HEK293 (cell line): ENCODE results near the gene ATP12A.
A peak's percentile ranks its signal among the peaks of the same experiment; 100 is the strongest.

Experiments
- CTCF ChIA-PET: fragments of 350-600 bp; formaldehyde crosslinking; extraction: SDS; loops from one replicate; lab custom pipeline; 2021; ENCODE audit warnings: antibody characterized with exemption; lab: Yijun Ruan, JAX
- POLR2A ChIA-PET: fragments of 300-600 bp; formaldehyde crosslinking; extraction: SDS; loops from one replicate; lab custom pipeline; 2020; ENCODE audit warnings: antibody characterized with exemption, inconsistent platforms; lab: Yijun Ruan, JAX
- H3K27ac ChIP-seq: fragments of 200-500 bp; sonication (Bioruptor generic); 2 replicates; pipeline ENCODE4 v1.5.1; 2014; ENCODE audit warnings: low read depth, low read length, control low read depth, inconsistent platforms; ENCODE audit errors: extremely low read depth
- H3K36me3 ChIP-seq, 2 experiments: fragments of 200-500 bp in 1 of 2; sonication (Bioruptor generic) in 1 of 2; 1 replicate in 1 of 2; 2 replicates in 1 of 2; pipeline ENCODE4 v1.5.1; 2014 to 2017; ENCODE audit warnings: inconsistent platforms in 2 of 2, low read length in 2 of 2; ENCODE audit not compliant: control insufficient read depth in 2 of 2, insufficient read depth in 1 of 2
- H3K4me1 ChIP-seq: fragments of 200-500 bp; sonication (Bioruptor generic); 2 replicates; pipeline ENCODE4 v1.5.1; 2014; ENCODE audit warnings: mild to moderate bottlenecking, low read length, inconsistent platforms; ENCODE audit not compliant: control insufficient read depth, insufficient read depth
- H3K4me3 ChIP-seq: 2 replicates; pipeline ENCODE4 v1.5.1; 2011; ENCODE audit warnings: low read depth, mild to moderate bottlenecking, control low read depth, low read length, moderate library complexity
- H3K9me3 ChIP-seq: fragments of 200-500 bp; sonication (Bioruptor generic); 2 replicates; pipeline ENCODE4 v1.5.1; 2014; ENCODE audit warnings: low read depth, low read length, inconsistent platforms; ENCODE audit not compliant: control insufficient read depth, insufficient read depth
- KLF16 ChIP-seq: fragments of 450-650 bp; formaldehyde crosslinking; IDR thresholded peaks from 2 replicates; pipeline ENCODE4 v1.5.1; 2017; ENCODE audit warnings: missing biosample characterization, missing genetic modification characterization
- KLF9 ChIP-seq: fragments of 450-650 bp; formaldehyde crosslinking; IDR thresholded peaks from 2 replicates; pipeline ENCODE4 v1.5.1; 2016; ENCODE audit warnings: missing biosample characterization, missing genetic modification characterization, low read depth
- MZF1 ChIP-seq: fragments of 450-650 bp; formaldehyde crosslinking; IDR thresholded peaks from 2 replicates; pipeline ENCODE4 v1.5.1; 2017; ENCODE audit warnings: missing biosample characterization, missing genetic modification characterization, borderline replicate concordance
- REPIN1 ChIP-seq: fragments of 450-650 bp; formaldehyde crosslinking; IDR thresholded peaks from 2 replicates; pipeline ENCODE4 v1.5.1; 2017; ENCODE audit warnings: missing biosample characterization, missing genetic modification characterization, low read depth
- SALL2 ChIP-seq: fragments of 450-650 bp; formaldehyde crosslinking; IDR thresholded peaks from 2 replicates; pipeline ENCODE4 v1.5.0; 2017; ENCODE audit warnings: missing biosample characterization, mild to moderate bottlenecking, missing genetic modification characterization, borderline replicate concordance
- SP2 ChIP-seq: fragments of 450-650 bp; formaldehyde crosslinking; IDR thresholded peaks from 2 replicates; pipeline ENCODE4 v1.5.1; 2016; ENCODE audit warnings: missing biosample characterization, missing genetic modification characterization
- ZFHX2 ChIP-seq: fragments of 450-650 bp; formaldehyde crosslinking; conservative IDR thresholded peaks from 2 replicates; pipeline ENCODE4 v1.5.1; 2016; ENCODE audit warnings: missing biosample characterization, missing genetic modification characterization
- ZIC2 ChIP-seq: fragments of 450-650 bp; formaldehyde crosslinking; IDR thresholded peaks from 2 replicates; pipeline ENCODE4 v1.5.1; 2016; ENCODE audit warnings: missing biosample characterization, missing genetic modification characterization
- ZNF311 ChIP-seq: fragments of 450-650 bp; formaldehyde crosslinking; IDR thresholded peaks from 2 replicates; pipeline ENCODE4 v1.5.1; 2017; ENCODE audit warnings: missing biosample characterization, missing genetic modification characterization, borderline replicate concordance
- ZNF654 ChIP-seq: fragments of 450-650 bp; formaldehyde crosslinking; IDR thresholded peaks from 2 replicates; pipeline ENCODE4 v1.5.1; 2016; ENCODE audit warnings: low read depth, missing biosample characterization, missing genetic modification characterization
- ZNF776 ChIP-seq: fragments of 450-650 bp; formaldehyde crosslinking; IDR thresholded peaks from 2 replicates; pipeline ENCODE4 v1.5.0; 2017; ENCODE audit warnings: missing biosample characterization, missing genetic modification characterization, borderline replicate concordance
- ZNF830 ChIP-seq: fragments of 450-650 bp; IDR thresholded peaks from 2 replicates; pipeline ENCODE4 v1.5.0; 2018; ENCODE audit warnings: missing biosample characterization, missing genetic modification characterization, low read depth, mild to moderate bottlenecking, moderate library complexity
- TF ChIP-seq, protein P1 (sequence below): fragments of 450-650 bp; formaldehyde crosslinking; IDR thresholded peaks from 2 replicates; pipeline ENCODE4 v1.5.1; 2016; ENCODE audit warnings: missing biosample characterization, missing genetic modification characterization
- TF ChIP-seq, protein P2 (sequence below): fragments of 450-650 bp; formaldehyde crosslinking; IDR thresholded peaks from 2 replicates; pipeline ENCODE4 v1.5.1; 2016; ENCODE audit warnings: missing biosample characterization, missing genetic modification characterization, borderline replicate concordance
- TF ChIP-seq, protein P3 (sequence below): fragments of 450-650 bp; formaldehyde crosslinking; IDR thresholded peaks from 2 replicates; pipeline ENCODE4 v1.5.1; 2016; ENCODE audit warnings: missing biosample characterization, missing genetic modification characterization

The ATP12A gene

DNA sequence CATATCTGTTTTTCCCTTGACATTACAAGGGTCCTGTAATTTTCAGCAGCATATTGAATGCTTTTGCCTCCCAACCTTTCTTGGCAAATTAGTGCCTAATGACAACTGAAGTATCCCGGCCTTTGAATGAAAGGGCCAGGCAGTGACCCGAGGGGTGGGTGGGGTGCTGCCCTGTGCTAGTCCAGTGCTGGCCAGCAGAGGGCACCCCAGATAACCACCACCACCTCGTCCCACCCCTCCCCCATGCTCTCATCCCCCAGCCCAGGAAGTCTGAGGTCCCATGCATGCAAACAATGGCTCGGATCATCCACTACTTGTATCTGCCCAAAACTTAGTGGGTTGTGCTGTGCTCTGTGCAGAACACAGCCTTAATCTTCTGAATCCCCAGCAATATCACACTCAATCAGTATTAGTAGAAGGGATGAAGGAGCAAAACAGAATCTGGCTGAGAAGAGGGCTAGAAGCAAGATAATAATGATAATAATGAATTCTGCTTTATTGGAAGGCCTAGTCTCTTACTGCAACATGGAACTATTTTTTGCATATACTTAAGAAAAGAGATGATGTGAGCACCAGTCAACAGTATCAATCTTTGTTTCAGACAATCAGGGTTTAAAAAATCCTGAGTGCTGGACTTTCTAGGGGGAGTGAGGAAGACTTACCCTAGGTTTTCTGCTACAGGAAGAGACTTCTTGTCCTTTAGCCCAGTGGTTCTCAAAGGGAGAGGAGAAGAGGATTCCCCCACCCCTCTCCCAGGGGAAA is 3.8 kb downstream of the ATP12A start:
- Histone ChIP-seq H3K27ac (no peak overlapping the region), H3K4me3 (no peak overlapping the region), H3K9me3 (no peaks in the 10 kb centered on the region), H3K36me3 (no peaks in the 10 kb centered on the region), H3K4me1 (peaks cover 3% of the 10 kb centered on the region; the same call in 1 of the 2 replicates)
- CTCF ChIA-PET, result interaction anchor here (0.7 to 2.0 kb wide), 5 partner anchors 10 to 45 kb away, joined by 3 to 14 read pairs (median 4); no protein-coding TSS in a partner anchor
- POLR2A ChIA-PET, result no interaction called here
- TF ChIP-seq ZNF654 (peak; percentile 26; the same call in 1 of the 2 replicates), ZNF830 (tag by site-specific recombination) (no peak), SALL2 (tag by site-specific recombination) (no peak), ZFHX2 (tag by site-specific recombination) (no peak), ZNF311 (tag by site-specific recombination) (no peak), KLF9 (peak; percentile 42; the same call in 1 of the 2 replicates), MZF1 (no peak), REPIN1 (tag by site-specific recombination) (no peak), KLF16 (tag by site-specific recombination) (peak; percentile 39; the same call in 1 of the 2 replicates), ZNF776 (tag by site-specific recombination) (no peak)
- TF ChIP-seq, protein P1, sequence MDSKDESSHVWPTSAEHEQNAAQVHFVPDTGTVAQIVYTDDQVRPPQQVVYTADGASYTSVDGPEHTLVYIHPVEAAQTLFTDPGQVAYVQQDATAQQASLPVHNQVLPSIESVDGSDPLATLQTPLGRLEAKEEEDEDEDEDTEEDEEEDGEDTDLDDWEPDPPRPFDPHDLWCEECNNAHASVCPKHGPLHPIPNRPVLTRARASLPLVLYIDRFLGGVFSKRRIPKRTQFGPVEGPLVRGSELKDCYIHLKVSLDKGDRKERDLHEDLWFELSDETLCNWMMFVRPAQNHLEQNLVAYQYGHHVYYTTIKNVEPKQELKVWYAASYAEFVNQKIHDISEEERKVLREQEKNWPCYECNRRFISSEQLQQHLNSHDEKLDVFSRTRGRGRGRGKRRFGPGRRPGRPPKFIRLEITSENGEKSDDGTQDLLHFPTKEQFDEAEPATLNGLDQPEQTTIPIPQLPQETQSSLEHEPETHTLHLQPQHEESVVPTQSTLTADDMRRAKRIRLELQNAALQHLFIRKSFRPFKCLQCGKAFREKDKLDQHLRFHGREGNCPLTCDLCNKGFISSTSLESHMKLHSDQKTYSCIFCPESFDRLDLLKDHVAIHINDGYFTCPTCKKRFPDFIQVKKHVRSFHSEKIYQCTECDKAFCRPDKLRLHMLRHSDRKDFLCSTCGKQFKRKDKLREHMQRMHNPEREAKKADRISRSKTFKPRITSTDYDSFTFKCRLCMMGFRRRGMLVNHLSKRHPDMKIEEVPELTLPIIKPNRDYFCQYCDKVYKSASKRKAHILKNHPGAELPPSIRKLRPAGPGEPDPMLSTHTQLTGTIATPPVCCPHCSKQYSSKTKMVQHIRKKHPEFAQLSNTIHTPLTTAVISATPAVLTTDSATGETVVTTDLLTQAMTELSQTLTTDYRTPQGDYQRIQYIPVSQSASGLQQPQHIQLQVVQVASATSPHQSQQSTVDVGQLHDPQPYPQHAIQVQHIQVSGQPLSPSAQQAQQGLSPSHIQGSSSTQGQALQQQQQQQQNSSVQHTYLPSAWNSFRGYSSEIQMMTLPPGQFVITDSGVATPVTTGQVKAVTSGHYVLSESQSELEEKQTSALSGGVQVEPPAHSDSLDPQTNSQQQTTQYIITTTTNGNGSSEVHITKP (tag by site-specific recombination), result no peak
- TF ChIP-seq, protein P2, sequence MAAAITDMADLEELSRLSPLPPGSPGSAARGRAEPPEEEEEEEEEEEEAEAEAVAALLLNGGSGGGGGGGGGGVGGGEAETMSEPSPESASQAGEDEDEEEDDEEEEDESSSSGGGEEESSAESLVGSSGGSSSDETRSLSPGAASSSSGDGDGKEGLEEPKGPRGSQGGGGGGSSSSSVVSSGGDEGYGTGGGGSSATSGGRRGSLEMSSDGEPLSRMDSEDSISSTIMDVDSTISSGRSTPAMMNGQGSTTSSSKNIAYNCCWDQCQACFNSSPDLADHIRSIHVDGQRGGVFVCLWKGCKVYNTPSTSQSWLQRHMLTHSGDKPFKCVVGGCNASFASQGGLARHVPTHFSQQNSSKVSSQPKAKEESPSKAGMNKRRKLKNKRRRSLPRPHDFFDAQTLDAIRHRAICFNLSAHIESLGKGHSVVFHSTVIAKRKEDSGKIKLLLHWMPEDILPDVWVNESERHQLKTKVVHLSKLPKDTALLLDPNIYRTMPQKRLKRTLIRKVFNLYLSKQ (tag by site-specific recombination), result no peak
- TF ChIP-seq, protein P3, sequence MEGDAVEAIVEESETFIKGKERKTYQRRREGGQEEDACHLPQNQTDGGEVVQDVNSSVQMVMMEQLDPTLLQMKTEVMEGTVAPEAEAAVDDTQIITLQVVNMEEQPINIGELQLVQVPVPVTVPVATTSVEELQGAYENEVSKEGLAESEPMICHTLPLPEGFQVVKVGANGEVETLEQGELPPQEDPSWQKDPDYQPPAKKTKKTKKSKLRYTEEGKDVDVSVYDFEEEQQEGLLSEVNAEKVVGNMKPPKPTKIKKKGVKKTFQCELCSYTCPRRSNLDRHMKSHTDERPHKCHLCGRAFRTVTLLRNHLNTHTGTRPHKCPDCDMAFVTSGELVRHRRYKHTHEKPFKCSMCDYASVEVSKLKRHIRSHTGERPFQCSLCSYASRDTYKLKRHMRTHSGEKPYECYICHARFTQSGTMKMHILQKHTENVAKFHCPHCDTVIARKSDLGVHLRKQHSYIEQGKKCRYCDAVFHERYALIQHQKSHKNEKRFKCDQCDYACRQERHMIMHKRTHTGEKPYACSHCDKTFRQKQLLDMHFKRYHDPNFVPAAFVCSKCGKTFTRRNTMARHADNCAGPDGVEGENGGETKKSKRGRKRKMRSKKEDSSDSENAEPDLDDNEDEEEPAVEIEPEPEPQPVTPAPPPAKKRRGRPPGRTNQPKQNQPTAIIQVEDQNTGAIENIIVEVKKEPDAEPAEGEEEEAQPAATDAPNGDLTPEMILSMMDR (tag by site-specific recombination), result peak; percentile 17; the same call in 1 of the 2 replicates

DNA sequence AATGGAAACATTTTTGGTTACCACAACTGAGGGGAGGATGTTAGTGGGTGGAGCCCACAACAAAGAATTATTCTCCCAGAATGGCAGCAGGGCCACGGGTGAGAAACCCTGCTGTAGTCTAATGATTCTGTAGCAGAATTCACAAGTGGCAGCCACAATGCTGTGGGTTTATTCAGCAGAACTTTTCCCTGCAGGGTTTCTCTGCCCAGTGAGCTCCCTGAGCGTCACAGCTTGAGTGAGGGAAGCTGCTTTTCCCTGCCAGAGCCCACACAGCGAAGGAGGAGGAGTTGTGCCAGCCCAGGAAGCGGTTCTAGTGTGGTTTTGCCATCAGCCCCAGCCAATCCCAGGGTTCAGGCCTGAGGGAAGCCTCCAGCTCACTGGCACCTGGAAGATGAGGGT is 4.4 kb downstream of the ATP12A start:
- no peak overlapping the region for H3K4me3 ChIP-seq
- ChIA-PET CTCF (interaction anchor here (0.7 to 2.0 kb wide), 2 partner anchors 10 to 39 kb away, joined by 4 to 8 read pairs; no protein-coding TSS in a partner anchor), POLR2A (no interaction called here)
- no peak overlapping the region for H3K27ac ChIP-seq
- no peaks in the 10 kb centered on the region for H3K9me3 ChIP-seq
- H3K4me1 ChIP-seq, result peaks cover 3% of the 10 kb centered on the region; the same call in 1 of the 2 replicates
- peak; percentile 65 for TF ChIP-seq ZIC2 (tag by site-specific recombination)
- TF ChIP-seq SP2 (tag by site-specific recombination), result no peak
- H3K36me3 ChIP-seq, result no peaks in the 10 kb centered on the region
